AG04449 (cell line): ENCODE results near the gene RAPGEF2.
"Not testable (repeated sequence)": the region's sequence is repeated elsewhere in the genome, so short reads cannot be mapped to it uniquely, and the experiment has no call there.

Source experiments
- CTCF ChIA-PET: fragments of 350-600 bp; formaldehyde crosslinking; extraction: SDS; loops from one replicate; lab custom pipeline; 2021; ENCODE audit warnings: antibody characterized with exemption; lab: Yijun Ruan, JAX
- POLR2A ChIA-PET: fragments of 400-600, 350-600 bp; formaldehyde crosslinking; extraction: SDS; loops from one replicate; lab custom pipeline; 2020; ENCODE audit warnings: antibody characterized with exemption, inconsistent platforms; lab: Yijun Ruan, JAX
- DNase-seq: peaks from one replicate; pipeline ENCODE4 v3.0.0-alpha.2; 2010; ENCODE audit warnings: low read depth, low spot score
- H3K4me3 ChIP-seq: 2 replicates; pipeline ENCODE4 v1.5.1; 2011; ENCODE audit warnings: low read depth, mild to moderate bottlenecking, control low read depth, low read length
- CTCF ChIP-seq: IDR thresholded peaks from one replicate; pipeline ENCODE4 v1.5.1; 2011; ENCODE audit warnings: mild to moderate bottlenecking, moderate library complexity, low read length, control low read depth, inconsistent platforms; ENCODE audit not compliant: insufficient read depth; ENCODE audit errors: missing control alignments

Gene RAPGEF2

GRCh38 chr4:159307929-159308328, 205.1 kb downstream of the RAPGEF2 start:
- POLR2A ChIA-PET = no interaction called here
- TF ChIP-seq CTCF = no peak
- CTCF ChIA-PET = no interaction called here
- no peak for DNase-seq
- H3K4me3 ChIP-seq = no peak overlapping the region

GRCh38 chr4:159308566-159309340, 205.9 kb downstream of the RAPGEF2 start:
- TF ChIP-seq CTCF = no peak
- ChIA-PET CTCF (no interaction called here), POLR2A (no interaction called here)
- no peak overlapping the region for H3K4me3 ChIP-seq
- no peak for DNase-seq

- CTCF ChIA-PET = no interaction called here
- no peak overlapping the region for H3K4me3 ChIP-seq
- POLR2A ChIA-PET = no interaction called here
- no peak for DNase-seq
- no peak for TF ChIP-seq CTCF
Observed at GRCh38 chr4:159312236-159312635, 209.4 kb downstream of the RAPGEF2 start.

GRCh38 chr4:159315879-159316278, 213.0 kb downstream of the RAPGEF2 start:
- DNase-seq = not testable (repeated sequence)

GRCh38 chr4:159317203-159317602, 214.3 kb downstream of the RAPGEF2 start:
- no peak for DNase-seq
- POLR2A ChIA-PET = no interaction called here
- no peak for TF ChIP-seq CTCF
- CTCF ChIA-PET = interaction anchor here (1.3 kb wide), 1 partner anchor 8 kb away, joined by 3 read pairs; no protein-coding TSS in a partner anchor
- no peak overlapping the region for H3K4me3 ChIP-seq

More at GRCh38 chr4:159315879-159316278, 213.0 kb downstream of the RAPGEF2 start:
- H3K4me3 ChIP-seq, POLR2A ChIA-PET: not testable (repeated sequence)
- CTCF ChIA-PET = interaction anchor here (1.3 kb wide), 1 partner anchor 9 kb away, joined by 3 read pairs; no protein-coding TSS in a partner anchor

- TF ChIP-seq CTCF = no peak
- POLR2A ChIA-PET = no interaction called here
- no peak overlapping the region for H3K4me3 ChIP-seq
- CTCF ChIA-PET = no interaction called here
- no peak for DNase-seq
Observed at GRCh38 chr4:159319027-159319426, 216.1 kb downstream of the RAPGEF2 start.

GRCh38 chr4:159326480-159326879, 223.6 kb downstream of the RAPGEF2 start:
- no peak for TF ChIP-seq CTCF
- no peak for DNase-seq
- CTCF ChIA-PET = no interaction called here
- POLR2A ChIA-PET = no interaction called here
- no peak overlapping the region for H3K4me3 ChIP-seq
